WERI-Rb-1 (cell line): ENCODE data around the gene TRIM58.

Source experiments
- DNase-seq: peaks from one replicate; pipeline ENCODE4 v3.0.0-alpha.2; 2020
- H3K27ac ChIP-seq: fragments of 250-450 bp; sonication (Bioruptor Pico); 2 replicates; pipeline ENCODE4 v1.5.1; 2020; ENCODE audit warnings: mild to moderate bottlenecking, moderate library complexity
- H3K27me3 ChIP-seq: fragments of 250-450 bp; sonication (Bioruptor Pico); 2 replicates; pipeline ENCODE4 v1.5.1; 2021; ENCODE audit warnings: mild to moderate bottlenecking, low read depth, moderate library complexity; ENCODE audit not compliant: insufficient read depth, severe bottlenecking
- H3K36me3 ChIP-seq: fragments of 250-450 bp; sonication (Bioruptor Pico); 2 replicates; pipeline ENCODE4 v1.5.1; 2020; ENCODE audit warnings: mild to moderate bottlenecking, moderate library complexity
- H3K4me3 ChIP-seq: 2 replicates; pipeline ENCODE4 v1.5.1; 2011; ENCODE audit warnings: low read depth, mild to moderate bottlenecking, control low read depth, low read length
- H3K9me3 ChIP-seq: fragments of 250-450 bp; sonication (Bioruptor Pico); 2 replicates; pipeline ENCODE4 v1.5.1; 2021; ENCODE audit warnings: mild to moderate bottlenecking, moderate library complexity; ENCODE audit not compliant: severe bottlenecking
- TF ChIP-seq, protein P1 (sequence below): IDR thresholded peaks from 2 replicates; pipeline ENCODE4 v1.5.1; 2011; ENCODE audit warnings: low read depth, mild to moderate bottlenecking, control low read depth, inconsistent platforms, low read length

Gene TRIM58

GRCh38 chr1:247906504-247907047 is 49.6 kb downstream of the TRIM58 start:
- no peak for DNase-seq
- peaks cover 3% of the 10 kb centered on the region for H3K9me3 ChIP-seq
- H3K27ac ChIP-seq: no peak overlapping the region
- TF ChIP-seq, protein P1, sequence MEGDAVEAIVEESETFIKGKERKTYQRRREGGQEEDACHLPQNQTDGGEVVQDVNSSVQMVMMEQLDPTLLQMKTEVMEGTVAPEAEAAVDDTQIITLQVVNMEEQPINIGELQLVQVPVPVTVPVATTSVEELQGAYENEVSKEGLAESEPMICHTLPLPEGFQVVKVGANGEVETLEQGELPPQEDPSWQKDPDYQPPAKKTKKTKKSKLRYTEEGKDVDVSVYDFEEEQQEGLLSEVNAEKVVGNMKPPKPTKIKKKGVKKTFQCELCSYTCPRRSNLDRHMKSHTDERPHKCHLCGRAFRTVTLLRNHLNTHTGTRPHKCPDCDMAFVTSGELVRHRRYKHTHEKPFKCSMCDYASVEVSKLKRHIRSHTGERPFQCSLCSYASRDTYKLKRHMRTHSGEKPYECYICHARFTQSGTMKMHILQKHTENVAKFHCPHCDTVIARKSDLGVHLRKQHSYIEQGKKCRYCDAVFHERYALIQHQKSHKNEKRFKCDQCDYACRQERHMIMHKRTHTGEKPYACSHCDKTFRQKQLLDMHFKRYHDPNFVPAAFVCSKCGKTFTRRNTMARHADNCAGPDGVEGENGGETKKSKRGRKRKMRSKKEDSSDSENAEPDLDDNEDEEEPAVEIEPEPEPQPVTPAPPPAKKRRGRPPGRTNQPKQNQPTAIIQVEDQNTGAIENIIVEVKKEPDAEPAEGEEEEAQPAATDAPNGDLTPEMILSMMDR: no peak
- peaks cover 8% of the 10 kb centered on the region for H3K27me3 ChIP-seq
- H3K4me3 ChIP-seq: no peak overlapping the region
- H3K36me3 ChIP-seq: no peaks in the 10 kb centered on the region

GRCh38 chr1:247908766-247909165 is 51.8 kb downstream of the TRIM58 start:
- Histone ChIP-seq H3K27me3 (peaks cover 8% of the 10 kb centered on the region), H3K27ac (no peak overlapping the region), H3K4me3 (no peak overlapping the region), H3K9me3 (peaks cover 3% of the 10 kb centered on the region), H3K36me3 (no peaks in the 10 kb centered on the region)
- TF ChIP-seq, protein P1: no peak
- no peak for DNase-seq

- no peak overlapping the region for H3K4me3 ChIP-seq
- TF ChIP-seq, protein P1: no peak
- no peaks in the 10 kb centered on the region for H3K9me3 ChIP-seq
- no peaks in the 10 kb centered on the region for H3K36me3 ChIP-seq
- DNase-seq: no peak
- H3K27me3 ChIP-seq: peaks cover 14% of the 10 kb centered on the region
- no peak overlapping the region for H3K27ac ChIP-seq
Observed at GRCh38 chr1:247913786-247914185, 56.8 kb downstream of the TRIM58 start.

DNA sequence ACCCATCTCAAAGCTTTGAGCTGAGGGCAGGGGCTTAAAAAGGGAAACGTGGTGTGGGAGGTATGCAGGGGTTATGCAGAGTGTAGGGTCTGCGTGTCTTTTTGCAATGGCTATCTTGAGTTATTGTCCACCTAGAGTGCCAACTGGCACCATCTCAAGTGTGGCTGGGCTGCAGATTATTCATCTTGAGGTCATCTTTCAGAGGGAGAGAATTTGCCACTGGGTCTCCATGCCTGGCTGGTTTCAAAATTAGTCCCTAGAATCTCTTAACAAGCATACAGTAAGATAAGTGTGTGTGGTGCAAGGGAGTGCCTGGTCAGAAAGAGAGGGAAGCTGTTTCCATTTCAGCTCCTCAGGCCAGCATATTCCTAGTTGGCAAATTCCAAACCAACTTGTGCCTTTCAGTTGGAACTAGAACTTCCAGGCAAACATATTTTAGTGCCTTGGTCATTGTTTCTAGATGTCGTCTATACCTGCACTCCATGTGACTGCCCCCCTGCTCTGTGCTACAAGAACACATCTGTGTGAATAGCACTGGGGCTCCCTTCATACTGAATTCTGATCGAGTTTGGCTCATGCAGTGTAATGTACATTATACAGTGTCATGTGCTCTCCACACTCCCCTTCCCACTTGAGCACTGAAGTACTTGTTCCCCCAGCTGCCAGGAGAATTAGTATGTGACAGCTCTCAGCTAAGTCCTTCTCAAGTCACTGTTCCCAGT is 58.1 kb downstream of the TRIM58 start:
- Histone ChIP-seq H3K27ac (no peak overlapping the region), H3K27me3 (peaks cover 18% of the 10 kb centered on the region), H3K9me3 (no peaks in the 10 kb centered on the region), H3K36me3 (no peaks in the 10 kb centered on the region), H3K4me3 (no peak overlapping the region)
- TF ChIP-seq, protein P1: no peak
- DNase-seq: no peak

- no peak within 1 kb of the TSS for H3K27ac ChIP-seq
- H3K9me3 ChIP-seq: no peaks in the 10 kb centered on the region
- no peak within 1 kb of the TSS for H3K4me3 ChIP-seq
- H3K27me3 ChIP-seq: peaks cover 37% of the 10 kb centered on the region
- TF ChIP-seq, protein P1: no peak
- H3K36me3 ChIP-seq: no peaks in the 10 kb centered on the region
- no peak for DNase-seq
Observed at GRCh38 chr1:247919952-247920351, 63.0 kb downstream of the TRIM58 start, which contains the start of gene OR2T8. Gene OR2T8, plus strand, starts transcription at chr1:247920252. Its CDS starts 766 bp downstream, at chr1:247921018.
